GM13976 (cell line): Measurements from ENCODE around the gene WWC1.
"Not testable (repeated sequence)": the region's sequence is repeated elsewhere in the genome, so short reads cannot be mapped to it uniquely, and the experiment has no call there.

ENCODE experiments used
- DNase-seq: peaks from one replicate; pipeline ENCODE4 v3.0.0; 2012; ENCODE audit warnings: low spot score
- CTCF ChIP-seq: IDR thresholded peaks from 2 replicates; pipeline ENCODE4 v1.5.1; 2012; ENCODE audit warnings: borderline replicate concordance, mild to moderate bottlenecking; ENCODE audit not compliant: insufficient read depth; ENCODE audit errors: extremely low read depth, missing control alignments, control extremely low read depth
- in situ Hi-C: fragments of 300-500 bp; cut with MboI; formaldehyde crosslinking; loops from one replicate; pipeline ENCODE4 v1.12.0; 2022; ENCODE audit warnings: low sequenced_read_pairs, mixed read lengths, inconsistent platforms; ENCODE audit not compliant: unreplicated experiment

WWC1 gene

GRCh38 chr5:168305281-168305680, 13.8 kb downstream of the WWC1 start:
- TF ChIP-seq CTCF, result no peak
- in situ Hi-C loops, result no loop called here
- DNase-seq, result no peak

GRCh38 chr5:168307022-168307421, 15.6 kb downstream of the WWC1 start:
- no peak for DNase-seq
- in situ Hi-C loops, result no loop called here
- no peak for TF ChIP-seq CTCF

- TF ChIP-seq CTCF, result no peak
- no peak for DNase-seq
- in situ Hi-C loops, result no loop called here
Observed at GRCh38 chr5:168307925-168308584, 16.6 kb downstream of the WWC1 start.

GRCh38 chr5:168308976-168309598, 17.6 kb downstream of the WWC1 start:
- DNase-seq, result no peak
- in situ Hi-C loops, result no loop called here
- TF ChIP-seq CTCF, result no peak

- in situ Hi-C loops, DNase-seq: not testable (repeated sequence)
Observed at GRCh38 chr5:168310541-168310940, 19.1 kb downstream of the WWC1 start.

- in situ Hi-C loops, result no loop called here
- DNase-seq, result no peak
- no peak for TF ChIP-seq CTCF
Observed at GRCh38 chr5:168311061-168311566, 19.7 kb downstream of the WWC1 start.

GRCh38 chr5:168312606-168313295, 21.3 kb downstream of the WWC1 start:
- in situ Hi-C loops, result no loop called here
- no peak for DNase-seq
- no peak for TF ChIP-seq CTCF
